ENCODE results near the gene RAB40B.

The RAB40B gene

GRCh38 chr17:82653651-82654528 lies 44.6 kb downstream of the RAB40B start:
- H3K4me3 ChIP-seq (replicated peaks; ENCODE audit: low read depth, low read length), result no peak overlapping the region
- DNase-seq (ENCODE audit: low read depth), result no peak
- no peak for TF ChIP-seq CTCF (IDR thresholded peaks at IDR 0.05; ENCODE audit: low read length, missing control alignments)

GRCh38 chr17:82650723-82651122 lies 47.8 kb downstream of the RAB40B start:
- no peak for TF ChIP-seq CTCF (IDR thresholded peaks at IDR 0.05; ENCODE audit: low read length, missing control alignments)
- DNase-seq (ENCODE audit: low read depth), result no peak
- H3K4me3 ChIP-seq (replicated peaks; ENCODE audit: low read depth, low read length), result no peak overlapping the region

- DNase-seq (ENCODE audit: low read depth), result no peak
- TF ChIP-seq CTCF (IDR thresholded peaks at IDR 0.05; ENCODE audit: low read length, missing control alignments), result no peak
- H3K4me3 ChIP-seq (replicated peaks; ENCODE audit: low read depth, low read length), result no peak overlapping the region
These were observed 48.8 kb downstream of the RAB40B start for GRCh38 chr17:82649501-82650261.

GRCh38 chr17:82648742-82649331 lies 49.7 kb downstream of the RAB40B start:
- no peak for TF ChIP-seq CTCF (IDR thresholded peaks at IDR 0.05; ENCODE audit: low read length, missing control alignments)
- DNase-seq (ENCODE audit: low read depth), result no peak
- H3K4me3 ChIP-seq (replicated peaks; ENCODE audit: low read depth, low read length), result peak overlapping the region; percentile 53

- DNase-seq (ENCODE audit: low read depth), result peak; percentile 98
- no peak for TF ChIP-seq CTCF (IDR thresholded peaks at IDR 0.05; ENCODE audit: low read length, missing control alignments)
- peak within 1 kb of the TSS; percentile 92 for H3K4me3 ChIP-seq (replicated peaks; ENCODE audit: low read depth, low read length)
These were observed 50.3 kb downstream of the RAB40B start, which contains the start of gene WDR45B for GRCh38 chr17:82648165-82648668. WDR45B (minus strand) TSS chr17:82648444; CDS start chr17:82648340, 104 bp downstream.

GRCh38 chr17:82647593-82648164 lies 50.8 kb downstream of the RAB40B start:
- no peak for TF ChIP-seq CTCF (IDR thresholded peaks at IDR 0.05; ENCODE audit: low read length, missing control alignments)
- no peak for DNase-seq (ENCODE audit: low read depth)
- H3K4me3 ChIP-seq (replicated peaks; ENCODE audit: low read depth, low read length), result peak overlapping the region; percentile 92
